ENCODE data around the gene CUL9. TPM values are rescaled to one million over a fixed set of nuclear protein-coding genes. Genes with fewer than 3 reads are reported as not detected.

Gene CUL9
- total RNA-seq, 2 donors from 2014 or later: 14.6 to 17.4 TPM

- intact Hi-C loops (cut with DNase I): no loop called here
- ATAC-seq (no peak), DNase-seq (no peak)
Observed at GRCh38 chr6:43221046-43221972, 39.3 kb downstream of the CUL9 start.

DNA sequence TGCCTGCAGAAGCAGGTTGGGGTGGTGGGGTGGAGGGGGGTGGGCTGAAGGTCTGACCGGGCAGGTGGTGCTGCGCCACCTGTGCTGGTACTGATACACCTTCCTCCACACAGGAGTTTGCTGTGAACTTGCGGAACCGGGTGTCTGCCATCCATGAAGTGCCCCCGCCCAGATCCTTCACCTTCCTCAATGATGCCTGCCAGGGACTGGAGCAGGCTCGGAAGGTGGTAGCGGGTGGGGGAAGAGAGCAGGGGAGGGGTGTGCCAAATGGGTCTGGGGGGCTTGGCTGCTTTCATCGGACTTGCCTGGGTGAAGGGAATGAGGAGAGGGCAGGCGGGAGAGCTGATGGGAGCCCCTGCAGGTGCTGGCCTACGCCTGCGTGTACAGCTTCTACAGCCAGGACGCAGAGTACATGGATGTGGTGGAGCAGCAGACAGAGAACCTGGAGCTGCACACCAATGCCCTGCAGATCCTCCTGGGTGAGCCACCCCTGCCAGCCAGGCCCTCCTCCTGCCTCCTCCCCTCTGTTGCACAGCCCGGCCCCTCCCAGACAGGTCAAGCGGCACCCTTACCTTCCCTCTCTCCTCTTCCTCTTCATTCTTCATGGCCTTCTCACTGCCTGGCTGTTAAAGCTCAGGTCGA, 40.5 kb downstream of the CUL9 start:
- intact Hi-C loops (cut with DNase I): no loop called here
- ATAC-seq (no peak), DNase-seq (no peak)

- no peak for ATAC-seq
- no peak for DNase-seq
- intact Hi-C loops (cut with DNase I): no loop called here
Observed at GRCh38 chr6:43223175-43223574, 41.2 kb downstream of the CUL9 start.

DNA sequence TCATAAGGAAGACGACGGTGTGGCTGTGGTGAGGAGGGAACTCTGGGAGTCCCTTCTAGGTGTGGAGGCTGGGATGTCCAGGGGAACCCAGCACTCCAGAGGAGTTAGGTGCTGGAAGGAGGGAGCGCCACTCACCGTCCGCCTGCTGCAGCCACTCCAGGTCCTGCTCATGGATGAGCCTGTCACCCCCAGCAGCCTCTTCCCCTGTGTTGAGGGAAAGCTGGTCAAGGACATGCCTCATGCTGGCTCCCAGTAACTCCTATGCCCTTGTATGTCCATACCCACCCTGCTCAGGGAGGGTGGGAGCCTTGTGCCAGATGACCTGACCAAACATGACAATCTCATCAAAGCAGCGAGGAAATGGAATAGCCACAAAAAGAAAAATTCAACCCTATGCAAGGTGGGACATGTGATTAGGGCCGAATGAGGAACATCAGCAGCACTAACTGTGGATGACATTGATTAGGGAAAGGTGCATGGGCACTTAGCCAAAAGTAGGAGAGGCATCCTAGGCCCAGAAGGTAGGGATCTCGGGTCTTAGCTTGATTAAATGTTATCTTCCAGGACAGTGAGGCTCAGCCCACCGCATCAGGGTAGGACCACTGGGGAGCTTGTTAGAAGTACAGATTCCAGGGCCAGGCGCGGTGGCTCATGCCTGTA, 44.3 kb downstream of the CUL9 start:
- ATAC-seq (no peak), DNase-seq (no peak)
- intact Hi-C loops (cut with DNase I): no loop called here

- intact Hi-C loops (cut with DNase I): no loop called here
- DNase-seq (peak; percentile 84), ATAC-seq (peak; percentile 96 to 98)
Observed at GRCh38 chr6:43228951-43229802, 47.2 kb downstream of the CUL9 start, which contains the start of gene DNPH1. Gene DNPH1 (minus strand): TSS chr6:43229481. CDS start chr6:43229456, 25 bp downstream.

GRCh38 chr6:43229803-43230620, 48.0 kb downstream of the CUL9 start:
- intact Hi-C loops (cut with DNase I): no loop called here
- ATAC-seq (no peak), DNase-seq (no peak)

DNA sequence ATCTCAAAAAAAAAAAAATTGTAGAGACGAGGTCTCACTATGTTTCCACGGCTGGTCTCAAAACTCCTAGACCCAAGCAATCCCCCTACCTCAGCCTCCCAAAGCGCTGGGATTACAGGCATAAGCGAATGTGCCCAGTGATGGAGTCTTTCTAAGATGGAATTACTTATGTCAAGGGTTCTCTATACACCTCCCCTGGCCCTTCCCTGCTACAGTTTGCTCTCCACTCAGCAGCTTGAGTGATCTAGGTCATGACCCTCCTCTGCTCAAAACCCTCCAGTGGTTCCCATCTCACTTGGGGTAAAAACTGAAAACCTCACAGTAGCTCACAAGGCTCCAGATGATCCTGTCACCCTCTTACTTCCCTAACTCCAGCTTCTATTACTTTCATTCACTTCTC, 49.1 kb downstream of the CUL9 start:
- intact Hi-C loops (cut with DNase I): no loop called here
- DNase-seq (no peak), ATAC-seq (no peak)

DNA sequence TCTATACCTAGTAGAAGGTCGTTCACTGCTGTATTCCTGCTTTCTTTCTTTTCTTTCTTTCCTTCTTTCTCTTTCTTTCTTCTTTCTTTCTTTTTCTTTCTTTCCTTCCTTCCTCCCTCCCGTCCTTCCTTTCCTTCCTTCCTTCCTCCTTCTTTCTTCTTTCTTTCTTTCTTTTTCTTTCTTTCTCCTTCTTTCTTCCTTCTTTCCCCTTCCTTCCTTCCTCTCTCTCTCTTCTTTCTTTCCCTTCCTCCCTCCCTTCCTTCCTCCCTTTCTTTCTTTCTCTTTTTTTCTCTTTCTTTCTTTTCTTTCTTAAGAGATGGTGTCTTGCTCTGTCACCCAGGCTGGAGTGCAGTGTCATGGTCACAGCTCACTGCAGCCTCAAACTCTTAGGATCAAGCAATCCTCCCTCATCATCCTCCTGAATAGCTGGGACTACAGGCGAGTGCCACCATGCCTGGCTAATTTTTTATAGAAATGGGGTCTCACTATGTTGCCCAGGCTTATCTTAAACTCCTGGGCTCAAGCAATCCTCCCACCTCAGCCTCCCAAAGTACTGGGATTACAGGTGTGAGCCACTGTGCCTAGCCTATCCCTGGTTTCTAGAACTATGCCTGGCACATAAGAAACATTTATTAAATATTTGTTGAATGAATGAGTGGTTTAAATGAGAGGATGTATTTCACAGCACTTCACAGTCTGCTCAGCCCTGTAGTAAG, 49.9 kb downstream of the CUL9 start:
- DNase-seq (no peak), ATAC-seq (no peak)
- intact Hi-C loops (cut with DNase I): no loop called here

GRCh38 chr6:43235841-43236240, 53.8 kb downstream of the CUL9 start:
- DNase-seq (no peak), ATAC-seq (no peak)
- intact Hi-C loops (cut with DNase I): no loop called here

DNA sequence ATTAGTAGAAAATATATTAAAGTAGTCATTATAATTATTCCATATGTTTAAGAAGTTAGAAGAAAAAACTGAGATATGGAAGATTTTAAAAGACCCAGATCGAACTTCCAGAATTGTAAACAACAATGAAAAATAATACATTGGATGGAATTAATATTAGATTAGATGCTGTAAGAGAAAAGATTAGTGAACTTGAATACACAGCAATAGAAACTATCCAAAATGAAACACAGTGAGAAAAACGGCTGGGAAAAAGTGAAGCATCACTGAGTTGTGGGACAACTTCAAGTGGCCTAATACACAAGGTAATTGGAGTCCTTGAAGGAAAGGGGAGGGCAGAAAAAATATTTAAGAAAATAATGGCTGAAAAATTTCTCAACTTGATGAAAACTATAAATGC, 57.1 kb downstream of the CUL9 start:
- no peak for ATAC-seq
- intact Hi-C loops (cut with DNase I): no loop called here

DNA sequence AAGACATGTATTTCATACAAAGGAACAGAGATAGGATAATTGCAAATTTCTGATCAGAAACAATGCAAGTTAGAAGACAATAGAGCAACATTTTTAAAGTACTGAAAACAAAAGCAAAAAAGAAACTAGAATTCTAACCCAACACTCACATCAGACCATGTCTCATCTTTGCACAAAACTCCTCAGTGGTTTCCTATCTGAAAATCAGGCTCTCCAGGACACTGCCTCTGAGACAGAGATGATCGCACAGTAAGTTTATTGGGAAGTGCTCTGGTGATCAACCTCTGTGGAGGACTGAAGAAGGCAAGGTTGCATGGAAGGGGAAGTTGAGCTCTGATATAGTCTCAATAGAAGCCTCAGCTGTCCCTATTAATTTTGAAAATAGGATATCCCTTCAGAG, 59.0 kb downstream of the CUL9 start:
- DNase-seq (no peak), ATAC-seq (no peak)
- intact Hi-C loops (cut with DNase I): no loop called here

More for the DNA sequence above, 57.1 kb downstream of the CUL9 start:
- DNase-seq: no peak

- intact Hi-C loops (cut with DNase I): no loop called here
- DNase-seq: no peak
- ATAC-seq: no peak
Observed at GRCh38 chr6:43241446-43241845, 59.5 kb downstream of the CUL9 start.

DNA sequence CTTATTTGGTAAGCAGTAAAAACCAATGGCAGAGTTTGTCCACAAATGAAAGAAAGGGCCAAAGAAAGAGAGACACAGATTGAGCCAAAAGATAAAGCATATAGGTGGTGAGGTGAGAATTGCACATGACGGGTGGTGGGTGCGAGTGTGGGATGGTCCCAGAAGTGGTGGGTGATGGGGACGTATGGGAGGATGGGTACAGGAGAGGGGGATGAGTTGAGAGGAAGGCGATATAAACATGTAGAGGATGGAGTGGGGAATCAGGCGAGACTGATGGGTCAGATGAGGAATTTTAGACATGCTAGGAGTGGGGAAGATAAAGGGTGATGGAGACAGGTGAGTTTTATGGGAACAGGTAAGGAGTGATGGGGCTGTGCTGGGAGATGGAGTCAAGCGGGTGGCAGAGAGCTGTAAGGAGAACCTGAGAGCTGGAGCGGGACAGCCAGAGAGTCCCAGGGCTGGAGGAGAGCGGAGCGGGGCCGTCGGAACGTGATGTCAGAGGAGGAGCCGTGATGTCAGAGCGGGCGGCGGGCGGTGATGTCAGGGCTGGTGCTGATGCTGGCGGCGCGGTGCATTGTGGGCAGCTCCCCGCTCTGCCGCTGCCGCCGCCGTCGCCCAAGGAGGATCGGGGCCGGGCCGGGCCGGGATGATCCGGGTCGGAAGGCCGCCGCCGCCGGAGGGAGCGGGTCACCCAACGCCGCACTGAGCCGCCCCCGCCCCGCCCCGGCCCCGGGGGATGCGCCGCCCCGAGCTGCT, 61.1 kb downstream of the CUL9 start, which contains the start of gene TTBK1:
TTBK1 (plus strand) TSS at position 574 of the 756 bp plus-strand sequence. CDS start 3,180 bp downstream, outside the sequence.
- intact Hi-C loops (cut with DNase I): no loop called here
- ATAC-seq: no peak
- DNase-seq: no peak

DNA sequence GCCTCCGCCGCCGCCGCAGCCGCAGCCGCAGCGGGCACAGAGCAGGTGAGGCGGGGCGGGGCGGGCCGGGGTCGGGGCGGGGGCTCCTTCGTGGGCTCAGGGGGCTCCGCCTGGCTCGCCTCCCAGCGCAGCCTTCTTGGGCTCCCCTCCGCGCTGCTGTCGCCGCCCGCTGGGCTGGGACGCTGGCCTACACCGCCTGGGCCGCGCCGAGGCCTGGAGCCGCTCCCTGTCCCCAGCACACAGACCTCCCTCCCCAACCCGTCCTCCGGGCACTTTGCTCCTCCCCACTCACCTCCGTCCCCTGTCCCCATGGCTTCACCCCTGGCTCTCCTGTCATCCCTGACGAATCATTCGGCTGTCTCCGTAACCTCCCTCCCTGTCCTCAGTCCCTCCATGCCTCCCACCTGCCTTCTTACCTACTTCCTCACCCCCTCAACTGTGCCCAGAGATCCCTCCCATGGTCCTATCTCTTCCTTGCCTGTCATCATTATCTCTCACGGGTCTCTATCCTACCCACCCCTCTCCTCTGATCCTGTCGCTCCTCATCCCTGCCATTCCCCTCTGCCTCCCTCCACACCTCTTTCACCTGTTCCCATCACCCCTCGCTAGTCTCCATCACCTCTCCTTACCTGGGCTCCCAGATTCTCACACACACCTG, 61.8 kb downstream of the CUL9 start:
- intact Hi-C loops (cut with DNase I): no loop called here
- no peak for DNase-seq
- no peak for ATAC-seq

- peak; percentile 77 for DNase-seq
- intact Hi-C loops (cut with DNase I): no loop called here
- ATAC-seq: peak; percentile 77 to 89
Observed at GRCh38 chr6:43246301-43247113, 64.5 kb downstream of the CUL9 start.
